Measurements from ENCODE around the gene RANBP1. TPM values are rescaled to one million over a fixed set of nuclear protein-coding genes. Genes with fewer than 3 reads are reported as not detected.
A peak's percentile ranks its signal among the peaks of the same experiment; 100 is the strongest.

Gene RANBP1
- total and polyA plus RNA-seq, 2 of the 8 experiments (the other 6 are each of a cell fraction or from before 2014, with no cell fraction given), result 343 to 484 TPM

GRCh38 chr22:20102203-20102780 is 13.6 kb upstream of the RANBP1 start (continued):
- TF ChIP-seq POLR2AphosphoS5 (IDR thresholded peaks at IDR 0.05; ENCODE audit: low read depth, low read length) (0 out of 2 replicates have a peak, but pooled peaks have one; percentile 49), KDM5A (IDR thresholded peaks at IDR 0.05; ENCODE audit: low read length) (no peak), GTF2F1 (IDR thresholded peaks at IDR 0.05; ENCODE audit: borderline replicate concordance, low read depth, low read length) (no peak), SP2 (IDR thresholded peaks at IDR 0.05; ENCODE audit: low read length) (no peak)

All from H1 (cell line).